Progenitor cell of endocrine pancreas (in vitro differentiated cells): Measurements from ENCODE around the gene FIS1. TPM values are rescaled to one million over a fixed set of nuclear protein-coding genes. Genes with fewer than 3 reads are reported as not detected.

Experiments
- DNase-seq: peaks from one replicate; pipeline ENCODE4 v3.0.0; 2021; ENCODE audit warnings: low spot score; ENCODE audit not compliant: unreplicated experiment
- H3K27ac Mint-ChIP-seq: 2 replicates; pipeline ENCODE4 v1.8.0; 2021; ENCODE audit warnings: mild to moderate bottlenecking, moderate library complexity, mixed read lengths
- H3K27me3 Mint-ChIP-seq: 2 replicates; pipeline ENCODE4 v1.8.0; 2021; ENCODE audit warnings: mixed read lengths
- H3K36me3 Mint-ChIP-seq: 2 replicates; pipeline ENCODE4 v1.8.0; 2022; ENCODE audit warnings: mixed read lengths; ENCODE audit not compliant: insufficient read depth
- H3K4me1 Mint-ChIP-seq: 2 replicates; pipeline ENCODE4 v1.8.0; 2021; ENCODE audit warnings: low read depth, mixed read lengths
- H3K4me3 Mint-ChIP-seq: 2 replicates; pipeline ENCODE4 v1.8.0; 2021; ENCODE audit warnings: low read depth, mild to moderate bottlenecking, moderate library complexity, mixed read lengths
- H3K9me3 Mint-ChIP-seq: 2 replicates; pipeline ENCODE4 v1.8.0; 2021; ENCODE audit warnings: low read depth, mixed read lengths
- CTCF ChIP-seq: fragments of 200-600 bp; sonication (generic); IDR thresholded peaks from one replicate; pipeline ENCODE4 v1.5.0; 2021; ENCODE audit warnings: antibody characterized with exemption, mild to moderate bottlenecking; ENCODE audit not compliant: unreplicated experiment
- total RNA-seq: library from RNA; stranded (reverse); gene quantifications from 2 replicates; pipeline ENCODE4 v1.2.1, GENCODE V29; 2021

Gene FIS1
- total RNA-seq, 1 donor from 2014 or later, result 118 TPM

- no peak for TF ChIP-seq CTCF
- DNase-seq, result no peak
- no peaks in the 10 kb centered on the region for H3K27me3 Mint-ChIP-seq
These were observed 327 bp upstream of the FIS1 start for GRCh38 chr7:101245147-101245668.

GRCh38 chr7:101243646-101244374 is 1.1 kb downstream of the FIS1 start:
- Mint-ChIP-seq H3K4me3 (peak overlapping the region; percentile 97), H3K4me1 (peaks cover 13% of the 10 kb centered on the region), H3K27ac (peak overlapping the region; percentile 56), H3K27me3 (no peaks in the 10 kb centered on the region), H3K36me3 (peaks cover 7% of the 10 kb centered on the region), H3K9me3 (no peaks in the 10 kb centered on the region)
- TF ChIP-seq CTCF, result no peak
- no peak for DNase-seq

More at GRCh38 chr7:101245147-101245668, 327 bp upstream of the FIS1 start:
- Mint-ChIP-seq H3K4me3 (peak overlapping the region; percentile 97), H3K4me1 (peaks cover 7% of the 10 kb centered on the region), H3K36me3 (peaks cover 7% of the 10 kb centered on the region), H3K9me3 (no peaks in the 10 kb centered on the region), H3K27ac (peak overlapping the region; percentile 97)

- DNase-seq, result no peak
- Mint-ChIP-seq H3K4me1 (peaks cover 22% of the 10 kb centered on the region), H3K4me3 (no peak overlapping the region), H3K9me3 (no peaks in the 10 kb centered on the region), H3K36me3 (peaks cover 6% of the 10 kb centered on the region), H3K27ac (no peak overlapping the region), H3K27me3 (no peaks in the 10 kb centered on the region)
- no peak for TF ChIP-seq CTCF
These were observed 3.2 kb downstream of the FIS1 start for GRCh38 chr7:101241443-101242349.

- Mint-ChIP-seq H3K27me3 (no peaks in the 10 kb centered on the region), H3K9me3 (no peaks in the 10 kb centered on the region), H3K4me3 (no peak overlapping the region), H3K4me1 (peaks cover 22% of the 10 kb centered on the region), H3K36me3 (peaks cover 6% of the 10 kb centered on the region), H3K27ac (no peak overlapping the region)
- no peak for DNase-seq
- TF ChIP-seq CTCF, result no peak
These were observed 3.9 kb downstream of the FIS1 start for GRCh38 chr7:101241015-101241363.
